Dendritic cell treated with granulocyte-macrophage colony-stimulating factor and Interleukin-4, amounts not matched to agents 40 ng/mL and 50 ng/mL, for 4 days (primary cell): ENCODE measurements around the gene MTMR10.

Source experiments
- H3K27ac Mint-ChIP-seq: one replicate; pipeline ENCODE4 v1.8.0; 2022; ENCODE audit warnings: mild to moderate bottlenecking, mixed read lengths
- H3K27me3 Mint-ChIP-seq: one replicate; pipeline ENCODE4 v1.8.0; 2022; ENCODE audit warnings: mild to moderate bottlenecking, mixed read lengths
- H3K36me3 Mint-ChIP-seq: one replicate; pipeline ENCODE4 v1.8.0; 2022; ENCODE audit warnings: low read depth, mixed read lengths
- H3K4me1 Mint-ChIP-seq: one replicate; pipeline ENCODE4 v1.8.0; 2022; ENCODE audit warnings: low read depth, mixed read lengths
- H3K4me3 Mint-ChIP-seq: one replicate; pipeline ENCODE4 v1.8.0; 2022; ENCODE audit warnings: mild to moderate bottlenecking, moderate library complexity, mixed read lengths
- H3K9me3 Mint-ChIP-seq: one replicate; pipeline ENCODE4 v1.8.0; 2022; ENCODE audit warnings: mixed read lengths
- intact Hi-C: fragments of 100-400 bp; cut with micrococcal nuclease; formaldehyde crosslinking; loops from one replicate; pipeline ENCODE4 v1.15.0; 2022

Gene MTMR10

GRCh38 chr15:30917013-30917412, 74.4 kb downstream of the MTMR10 start:
- H3K27me3 Mint-ChIP-seq, result no peaks in the 10 kb centered on the region
- intact Hi-C loops, result no loop called here
- no peaks in the 10 kb centered on the region for H3K9me3 Mint-ChIP-seq
- no peak overlapping the region for H3K4me3 Mint-ChIP-seq
- no peak overlapping the region for H3K27ac Mint-ChIP-seq
- no peaks in the 10 kb centered on the region for H3K4me1 Mint-ChIP-seq
- peaks cover 82% of the 10 kb centered on the region for H3K36me3 Mint-ChIP-seq

GRCh38 chr15:30913761-30914160, 77.7 kb downstream of the MTMR10 start:
- intact Hi-C loops, result no loop called here
- H3K27ac Mint-ChIP-seq, result no peak overlapping the region
- no peaks in the 10 kb centered on the region for H3K9me3 Mint-ChIP-seq
- H3K36me3 Mint-ChIP-seq, result peaks cover 70% of the 10 kb centered on the region
- H3K4me3 Mint-ChIP-seq, result no peak overlapping the region
- no peaks in the 10 kb centered on the region for H3K4me1 Mint-ChIP-seq
- no peaks in the 10 kb centered on the region for H3K27me3 Mint-ChIP-seq

DNA sequence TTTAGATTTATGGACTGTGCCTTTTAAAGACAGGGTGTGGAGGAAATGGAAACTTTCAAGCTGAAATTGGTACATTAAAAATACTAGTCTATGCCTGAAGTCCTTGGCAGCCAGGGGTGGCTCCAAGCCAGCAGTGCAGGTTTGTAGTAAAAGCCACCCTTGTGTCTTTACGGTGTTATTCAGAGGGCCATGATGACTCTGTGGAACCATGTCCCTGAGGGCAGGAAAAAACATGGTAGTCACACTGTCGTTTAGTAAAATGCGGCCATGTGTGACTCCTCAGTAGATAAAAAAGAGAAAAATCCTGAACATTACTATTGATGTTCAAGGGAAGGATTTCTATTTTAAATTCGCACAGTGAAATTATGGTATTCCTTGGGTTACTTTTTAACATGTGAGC, 85.1 kb downstream of the MTMR10 start:
- Mint-ChIP-seq H3K9me3 (no peaks in the 10 kb centered on the region), H3K27ac (no peak overlapping the region), H3K4me3 (no peak overlapping the region), H3K4me1 (peaks cover 29% of the 10 kb centered on the region), H3K36me3 (peaks cover 49% of the 10 kb centered on the region), H3K27me3 (no peaks in the 10 kb centered on the region)
- intact Hi-C loops, result no loop called here

- H3K4me1 Mint-ChIP-seq, result peaks cover 29% of the 10 kb centered on the region
- H3K27me3 Mint-ChIP-seq, result no peaks in the 10 kb centered on the region
- H3K27ac Mint-ChIP-seq, result no peak overlapping the region
- H3K9me3 Mint-ChIP-seq, result no peaks in the 10 kb centered on the region
- intact Hi-C loops, result no loop called here
- H3K36me3 Mint-ChIP-seq, result peaks cover 51% of the 10 kb centered on the region
- H3K4me3 Mint-ChIP-seq, result no peak overlapping the region
Observed at GRCh38 chr15:30905821-30906220, 85.6 kb downstream of the MTMR10 start.

DNA sequence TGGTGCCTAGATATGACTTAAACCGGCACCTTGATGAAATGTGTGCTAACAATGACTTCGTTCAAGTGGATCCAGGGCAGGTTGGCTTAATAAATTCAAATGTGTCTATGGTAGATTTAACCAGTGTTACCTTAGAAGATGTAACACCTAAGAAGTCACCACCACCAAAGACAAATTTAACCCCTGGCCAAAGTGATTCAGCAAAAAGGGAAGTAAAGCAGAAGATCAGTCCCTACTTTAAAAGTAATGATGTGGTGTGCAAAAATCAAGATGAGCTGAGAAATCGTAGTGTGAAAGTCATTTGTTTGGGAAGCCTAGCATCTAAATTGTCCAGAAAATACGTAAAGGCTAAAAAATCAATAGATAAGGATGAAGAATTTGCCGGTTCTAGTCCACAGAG, 86.6 kb downstream of the MTMR10 start:
- Mint-ChIP-seq H3K4me3 (no peak overlapping the region), H3K4me1 (peaks cover 29% of the 10 kb centered on the region), H3K36me3 (peaks cover 53% of the 10 kb centered on the region), H3K27me3 (no peaks in the 10 kb centered on the region), H3K9me3 (no peaks in the 10 kb centered on the region), H3K27ac (no peak overlapping the region)
- intact Hi-C loops, result no loop called here

DNA sequence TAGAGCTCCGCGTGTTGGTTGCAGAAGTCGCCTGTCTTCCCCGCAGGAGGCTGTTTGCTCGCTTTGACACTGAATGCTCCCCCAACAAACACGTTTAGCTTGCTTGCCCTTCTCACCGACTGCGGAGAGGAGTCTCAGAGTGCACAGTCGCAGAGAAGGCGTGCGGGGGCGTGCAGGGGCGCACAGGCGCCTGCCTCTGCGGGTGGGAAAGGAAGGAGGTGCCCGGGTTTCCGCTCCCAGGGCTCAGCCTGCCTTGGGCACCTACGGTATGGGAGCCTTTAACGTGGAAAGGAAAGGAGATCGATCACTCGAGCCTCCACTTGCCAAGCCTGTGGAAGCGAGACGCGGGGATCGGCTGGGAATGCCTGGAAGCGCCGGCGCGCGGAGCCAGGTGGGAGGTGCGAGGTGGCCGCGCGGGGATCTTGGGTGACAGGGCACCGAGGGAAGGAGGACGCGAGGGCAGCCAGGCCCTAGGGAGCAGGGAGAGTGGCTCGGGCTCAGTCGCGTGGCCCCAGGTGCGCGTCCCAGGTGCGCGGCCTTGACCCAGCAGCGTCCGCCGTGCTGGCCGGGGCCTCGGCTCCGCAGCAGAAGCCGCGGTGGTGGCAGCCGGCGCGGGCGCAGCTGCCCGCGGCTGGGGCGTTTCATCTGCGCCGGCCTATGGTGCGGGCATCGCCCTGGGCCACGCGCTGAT, 87.8 kb downstream of the MTMR10 start, which contains the start of gene FAN1:
Gene FAN1 (plus strand): TSS at position 419 of the 691 bp plus-strand sequence. CDS start 749 bp downstream, outside the sequence.
- Mint-ChIP-seq H3K4me1 (peaks cover 29% of the 10 kb centered on the region), H3K9me3 (no peaks in the 10 kb centered on the region), H3K27ac (peak within 1 kb of the TSS; percentile 77), H3K4me3 (peak within 1 kb of the TSS; percentile 92), H3K36me3 (peaks cover 41% of the 10 kb centered on the region), H3K27me3 (no peaks in the 10 kb centered on the region)
- intact Hi-C loops, result no loop called here

GRCh38 chr15:30901889-30902288, 89.5 kb downstream of the MTMR10 start:
- no peak overlapping the region for H3K27ac Mint-ChIP-seq
- no peaks in the 10 kb centered on the region for H3K27me3 Mint-ChIP-seq
- H3K9me3 Mint-ChIP-seq, result no peaks in the 10 kb centered on the region
- H3K4me3 Mint-ChIP-seq, result no peak overlapping the region
- peaks cover 29% of the 10 kb centered on the region for H3K4me1 Mint-ChIP-seq
- peaks cover 34% of the 10 kb centered on the region for H3K36me3 Mint-ChIP-seq
- intact Hi-C loops, result no loop called here

GRCh38 chr15:30896211-30896606, 95.2 kb downstream of the MTMR10 start:
- Mint-ChIP-seq H3K4me1 (no peaks in the 10 kb centered on the region), H3K9me3 (no peaks in the 10 kb centered on the region), H3K27ac (no peak overlapping the region), H3K27me3 (no peaks in the 10 kb centered on the region), H3K4me3 (no peak overlapping the region), H3K36me3 (peaks cover 14% of the 10 kb centered on the region)
- intact Hi-C loops, result no loop called here

DNA sequence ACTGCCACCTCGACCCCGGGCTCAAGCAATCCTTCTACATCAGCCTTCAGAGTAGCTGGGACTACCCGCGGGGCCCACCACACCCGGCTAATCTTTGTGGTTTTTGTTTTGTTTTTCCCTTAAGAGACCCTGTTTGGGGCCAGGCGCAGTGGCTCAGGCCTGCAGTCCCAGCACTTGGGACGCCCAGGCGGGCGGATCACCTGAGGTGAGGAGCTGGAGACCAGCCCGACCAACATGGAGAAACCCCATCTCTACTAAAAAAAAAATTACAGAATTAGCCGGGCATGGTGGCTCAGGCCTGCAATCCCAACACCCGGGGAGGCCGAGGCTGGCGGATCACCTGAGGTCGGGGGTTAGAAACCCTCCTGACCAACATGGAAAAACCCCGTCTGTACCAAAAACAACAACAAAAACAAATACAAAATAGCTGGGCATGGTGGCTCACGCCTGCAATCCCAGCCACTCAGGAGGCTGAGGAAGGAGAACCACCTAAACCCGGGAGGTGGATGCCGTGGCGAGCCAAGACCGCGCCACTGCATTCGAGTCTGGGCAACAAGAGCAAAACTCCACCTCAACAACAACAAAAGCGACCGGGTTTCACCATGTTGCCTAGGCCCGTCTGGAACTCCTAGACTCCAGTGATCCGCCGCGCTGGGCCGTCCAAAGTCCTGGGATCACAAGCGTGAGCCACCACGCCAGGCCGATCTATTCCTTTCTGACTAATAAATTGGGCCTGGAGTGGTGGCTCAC, 95.8 kb downstream of the MTMR10 start:
- Mint-ChIP-seq H3K9me3 (no peaks in the 10 kb centered on the region), H3K27me3 (no peaks in the 10 kb centered on the region), H3K4me3 (no peak overlapping the region), H3K4me1 (no peaks in the 10 kb centered on the region), H3K27ac (no peak overlapping the region), H3K36me3 (peaks cover 12% of the 10 kb centered on the region)
- intact Hi-C loops, result no loop called here

DNA sequence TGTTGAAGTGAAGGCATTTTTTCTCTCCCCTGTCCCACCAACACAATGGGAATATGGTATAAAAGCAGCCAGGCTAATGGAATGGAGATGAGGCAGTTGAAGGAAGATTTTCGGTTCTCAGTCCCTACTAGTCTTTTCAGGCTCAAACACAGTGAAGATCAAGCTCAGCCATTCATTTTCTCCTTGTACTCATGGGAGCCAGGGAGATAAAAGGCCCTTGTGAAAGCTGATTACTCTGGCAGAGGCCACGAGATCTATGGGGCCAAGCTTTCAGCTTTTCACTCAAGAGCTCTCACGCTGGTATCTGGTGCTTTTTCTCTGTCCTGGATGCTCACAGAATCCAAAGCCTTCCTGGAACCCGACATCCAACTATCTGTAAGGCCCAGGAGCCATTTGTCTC, 102.2 kb downstream of the MTMR10 start:
- intact Hi-C loops, result no loop called here
- H3K27ac Mint-ChIP-seq, result no peak overlapping the region
- no peak overlapping the region for H3K4me3 Mint-ChIP-seq
- H3K4me1 Mint-ChIP-seq, result no peaks in the 10 kb centered on the region
- no peaks in the 10 kb centered on the region for H3K9me3 Mint-ChIP-seq
- H3K36me3 Mint-ChIP-seq, result no peaks in the 10 kb centered on the region
- H3K27me3 Mint-ChIP-seq, result no peaks in the 10 kb centered on the region
